HG02973 (cell line): Measurements from ENCODE around the gene UGT1A6.

ENCODE experiments used
- ATAC-seq: cut with Tn5 transposase; IDR thresholded peaks from one replicate; pipeline ENCODE4 v1.9.1; 2021; ENCODE audit warnings: moderate library complexity; ENCODE audit not compliant: unreplicated experiment

The UGT1A6 gene

DNA sequence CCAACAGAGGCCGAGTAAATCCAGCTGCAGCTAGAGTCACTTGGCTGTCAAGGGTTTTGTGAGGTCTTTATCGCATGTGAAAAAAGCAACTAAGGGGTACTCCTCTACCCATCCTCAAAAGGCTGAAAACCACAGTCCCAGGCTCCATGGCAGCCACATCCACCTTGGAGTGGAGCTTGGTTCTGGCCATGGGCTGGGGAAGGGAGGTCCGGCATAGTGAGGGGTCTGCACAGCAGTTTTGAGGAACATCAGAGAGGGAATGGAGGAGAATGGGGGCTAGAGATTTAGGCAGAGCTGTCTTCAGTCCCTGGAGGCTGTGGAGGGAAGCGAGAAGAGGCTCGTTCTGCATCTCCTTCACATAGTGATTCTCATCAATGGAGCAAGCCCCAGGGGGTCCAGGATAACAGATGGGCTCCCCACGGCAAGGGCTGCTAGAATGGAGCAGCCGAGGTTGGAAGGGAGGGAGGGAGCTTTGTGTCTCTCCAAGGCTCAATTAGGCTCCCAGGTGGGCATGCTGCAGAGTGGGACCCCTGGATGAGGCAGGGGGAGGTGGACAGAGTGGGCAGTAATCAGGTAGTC lies 106.5 kb downstream of the UGT1A6 start:
- no peak for ATAC-seq

DNA sequence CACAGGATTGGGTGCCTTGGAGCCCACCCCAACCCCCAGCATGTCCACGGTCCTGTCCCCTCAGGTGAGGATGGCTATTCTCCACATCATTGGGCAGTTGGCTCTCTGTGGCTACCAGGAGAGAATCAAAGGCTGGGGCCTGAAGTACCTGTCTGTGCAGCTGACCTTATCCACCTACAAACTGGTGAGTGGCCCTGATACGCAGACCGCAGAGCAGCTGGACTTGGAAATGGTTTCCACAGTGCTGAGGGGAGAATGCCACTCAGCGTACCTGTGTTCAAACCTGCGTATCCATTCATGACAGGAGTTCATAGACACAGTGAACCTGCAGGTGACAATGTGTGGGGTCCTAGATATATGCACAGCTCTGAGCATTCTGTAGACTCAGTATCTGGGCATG lies 107.0 kb downstream of the UGT1A6 start:
- ATAC-seq = no peak

DNA sequence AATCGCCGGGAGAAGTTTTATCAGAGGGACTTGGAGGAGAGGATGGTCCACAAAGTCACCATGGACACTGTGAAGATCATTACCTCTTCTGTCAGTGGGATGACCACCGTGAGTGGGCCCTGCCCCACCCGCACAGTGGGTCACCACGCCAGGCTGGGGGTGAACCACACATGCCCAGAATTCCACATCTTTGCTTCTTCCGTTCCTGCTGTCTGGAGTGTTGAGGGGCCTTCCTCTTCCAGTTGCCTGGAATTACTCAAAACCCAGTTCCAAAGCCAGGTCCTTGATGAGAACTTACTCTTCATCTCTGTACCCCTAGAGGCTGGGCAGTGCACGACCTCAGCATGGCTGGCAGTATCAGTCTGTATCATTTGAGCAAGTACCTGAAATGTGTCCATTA lies 107.5 kb downstream of the UGT1A6 start:
- ATAC-seq = no peak

DNA sequence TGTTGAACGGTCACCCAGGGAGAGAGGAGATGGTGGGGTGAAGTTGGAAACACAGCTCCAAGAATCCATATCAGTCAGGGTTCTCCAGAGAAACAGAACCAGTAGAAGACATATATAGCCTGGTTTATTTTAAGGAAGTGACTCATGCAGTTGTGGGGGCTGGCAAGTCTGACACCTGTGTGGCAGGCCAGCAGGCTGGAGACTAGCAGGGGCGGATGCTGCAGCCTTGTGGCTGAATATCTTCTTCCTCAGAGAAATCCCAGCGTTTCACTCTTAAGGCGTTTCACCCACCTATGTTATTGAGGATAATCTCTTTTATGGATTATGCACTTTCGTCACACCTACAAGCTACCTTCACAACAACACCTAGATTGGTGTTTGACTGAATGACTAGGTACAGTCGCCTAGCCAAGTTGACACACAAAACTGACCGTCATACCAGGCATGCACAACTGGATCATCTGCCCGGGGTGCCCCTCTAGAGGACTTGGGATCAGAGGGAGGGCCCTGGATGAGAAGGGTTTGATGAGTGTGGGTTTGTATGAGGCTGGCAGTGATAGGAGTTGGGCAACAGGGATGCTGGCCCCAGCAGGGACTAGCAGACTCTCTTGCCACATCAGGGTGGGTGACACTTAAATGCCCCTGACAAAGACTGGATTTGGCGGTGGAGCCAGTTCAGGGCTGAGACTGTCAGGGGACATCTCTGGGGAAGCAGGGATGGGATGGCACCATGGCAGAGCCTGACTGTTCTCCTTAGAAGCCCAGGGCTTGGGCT lies 108.9 kb downstream of the UGT1A6 start:
- ATAC-seq = no peak

DNA sequence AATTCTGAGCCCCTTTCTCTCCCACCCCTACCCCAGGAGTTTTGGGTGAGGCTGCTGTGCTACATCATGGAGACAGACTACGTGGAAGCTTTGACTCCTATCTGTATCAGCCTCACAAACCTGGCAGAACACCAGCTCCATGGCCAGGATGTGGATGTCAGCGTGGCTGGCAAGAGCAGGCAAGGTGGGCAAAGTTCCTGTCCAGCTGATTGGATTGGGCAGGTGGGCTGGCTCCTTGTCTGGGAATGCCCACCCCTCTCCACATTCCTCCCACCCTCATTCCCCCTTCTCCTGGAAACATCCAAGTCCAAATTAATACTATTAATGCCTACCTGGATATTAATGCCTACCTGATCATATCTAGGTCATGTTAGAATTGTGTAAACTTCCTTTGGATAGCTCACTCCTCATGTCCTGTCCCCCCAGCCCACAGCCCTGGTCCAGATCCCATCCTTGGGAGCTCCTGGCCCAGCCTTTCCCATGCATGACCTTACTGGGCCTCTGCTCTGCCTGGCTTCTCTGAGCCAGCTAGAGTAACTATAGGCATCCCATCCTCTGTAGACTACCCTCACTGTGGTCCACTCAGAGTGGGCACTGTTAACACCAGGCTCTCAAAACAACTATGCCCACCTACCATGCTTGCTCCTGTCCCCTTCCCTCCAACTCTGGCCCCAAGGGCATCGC lies 109.6 kb downstream of the UGT1A6 start:
- no peak for ATAC-seq

DNA sequence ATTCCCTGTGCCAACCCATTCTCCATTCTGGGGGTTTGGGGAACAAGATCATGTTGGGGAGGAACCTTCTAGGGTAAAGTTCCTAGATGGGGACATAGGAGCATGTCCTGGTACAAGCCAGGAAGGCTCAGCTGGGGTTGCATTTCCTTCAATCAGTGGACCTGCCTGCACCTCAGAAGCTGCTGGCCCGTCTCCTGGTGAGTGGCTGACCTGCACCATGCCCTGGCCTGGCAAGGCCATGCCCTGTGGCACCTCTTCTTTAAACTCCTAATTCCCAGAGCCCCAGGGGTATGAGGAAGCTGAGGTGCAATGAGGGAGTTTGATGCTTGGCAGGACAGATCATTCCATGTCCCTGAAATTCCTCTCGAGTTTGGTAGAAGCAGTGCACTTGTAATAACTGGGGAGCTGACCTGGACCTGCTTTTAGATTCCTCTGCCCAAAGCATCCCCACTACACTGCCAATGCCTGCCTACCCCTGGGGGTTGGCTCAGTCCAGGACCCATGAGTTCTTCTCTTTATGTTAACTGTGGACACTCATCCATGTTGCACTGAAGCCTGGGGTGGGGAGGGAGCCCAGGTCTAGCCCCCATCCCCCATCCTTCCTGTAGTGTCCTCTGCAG lies 110.7 kb downstream of the UGT1A6 start:
- ATAC-seq = no peak

DNA sequence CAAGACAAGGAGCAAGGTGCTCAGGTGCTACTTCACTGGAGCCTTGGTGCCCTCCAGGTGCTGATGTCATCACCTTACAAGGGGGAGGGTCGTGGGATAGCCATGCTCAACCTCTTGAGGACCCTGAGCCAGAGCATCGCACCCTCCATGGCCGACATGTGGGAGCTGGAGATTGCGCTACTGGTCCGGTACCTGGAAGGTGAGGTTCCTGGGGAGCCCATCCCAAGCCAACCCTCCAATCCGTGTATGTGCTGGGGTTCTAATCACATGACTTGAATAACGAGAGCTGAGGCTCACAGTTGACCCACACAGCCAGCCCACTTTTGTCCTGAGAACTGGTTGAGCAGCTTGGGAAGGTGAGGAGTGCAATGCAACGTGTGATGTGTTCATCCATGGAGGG lies 111.3 kb downstream of the UGT1A6 start:
- no peak for ATAC-seq

DNA sequence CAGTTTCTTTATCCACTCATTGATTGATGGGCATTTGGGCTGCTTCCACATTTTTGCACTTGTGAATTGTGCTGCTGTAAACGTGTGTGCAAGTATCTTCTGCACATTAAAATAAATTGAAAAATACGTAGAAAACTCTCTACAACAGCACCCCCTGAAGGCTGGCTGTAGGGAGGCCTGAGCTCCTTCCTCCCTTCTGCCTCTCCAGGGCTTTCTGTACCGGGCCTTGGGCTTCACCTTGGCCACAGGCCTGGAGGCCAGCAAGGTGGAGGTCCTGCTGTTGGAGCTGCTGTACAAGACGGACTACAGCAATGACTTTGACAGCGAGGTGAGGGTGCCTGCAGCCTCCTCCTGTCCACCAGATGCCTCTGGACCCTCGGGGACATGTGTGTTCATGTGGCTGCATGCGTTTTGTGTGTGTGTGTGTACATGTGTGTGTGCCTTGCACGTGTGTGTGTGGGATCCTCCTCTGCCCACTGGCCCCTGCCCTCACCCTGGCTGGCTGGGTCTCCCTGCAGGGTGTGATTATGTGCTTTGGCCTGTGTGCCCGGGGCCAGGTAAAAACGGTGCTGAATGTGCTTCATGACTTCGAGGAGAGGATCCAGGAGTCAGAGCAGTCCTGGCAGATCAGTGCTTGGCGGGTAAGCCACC lies 114.7 kb downstream of the UGT1A6 start:
- ATAC-seq = no peak

DNA sequence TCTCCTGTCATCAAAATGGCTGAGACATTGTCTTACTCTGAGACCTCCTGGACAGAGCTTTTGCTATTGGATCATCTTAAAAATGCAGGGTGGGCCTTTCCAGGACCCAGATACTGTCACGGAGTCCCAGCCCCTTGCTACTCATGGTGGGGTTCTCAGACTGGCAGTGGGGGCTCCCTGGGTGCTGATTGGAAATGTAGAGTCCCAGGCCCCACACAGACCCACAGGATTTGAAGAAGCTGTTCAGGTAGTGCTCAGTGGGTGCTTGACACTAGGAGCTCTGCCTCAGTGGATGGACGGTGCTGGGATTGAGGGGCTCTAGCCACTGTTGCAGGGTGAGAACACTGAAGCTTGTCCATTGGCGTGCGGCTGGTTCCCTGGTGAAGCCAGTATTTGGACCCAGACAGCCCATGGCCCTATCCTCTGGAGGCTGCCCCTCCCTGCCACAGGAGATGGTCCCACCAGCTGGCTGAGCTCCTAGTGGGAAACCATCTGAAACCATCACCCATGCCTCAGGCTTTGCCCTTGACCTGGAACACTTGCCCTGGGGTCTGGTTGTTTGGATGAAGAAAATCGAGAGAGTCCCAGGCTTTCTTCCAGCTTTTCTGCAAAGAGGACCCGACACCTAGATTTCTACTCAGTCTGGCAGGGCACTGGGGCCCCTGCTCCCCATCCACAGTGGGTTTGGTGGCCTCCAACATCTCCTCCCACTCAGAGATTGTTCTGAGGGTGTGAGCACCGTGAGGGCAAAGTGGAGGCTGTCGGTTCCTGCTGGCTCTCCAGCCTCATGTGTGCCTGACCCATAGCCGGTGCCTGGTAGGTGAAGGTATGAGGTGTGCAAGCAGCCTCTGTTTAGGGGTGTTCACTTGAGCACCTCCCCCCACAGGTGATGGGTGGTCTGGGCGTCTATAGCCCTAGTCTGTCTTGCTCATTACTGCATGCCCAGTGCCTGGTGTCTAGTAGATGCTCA lies 115.6 kb downstream of the UGT1A6 start:
- no peak for ATAC-seq

DNA sequence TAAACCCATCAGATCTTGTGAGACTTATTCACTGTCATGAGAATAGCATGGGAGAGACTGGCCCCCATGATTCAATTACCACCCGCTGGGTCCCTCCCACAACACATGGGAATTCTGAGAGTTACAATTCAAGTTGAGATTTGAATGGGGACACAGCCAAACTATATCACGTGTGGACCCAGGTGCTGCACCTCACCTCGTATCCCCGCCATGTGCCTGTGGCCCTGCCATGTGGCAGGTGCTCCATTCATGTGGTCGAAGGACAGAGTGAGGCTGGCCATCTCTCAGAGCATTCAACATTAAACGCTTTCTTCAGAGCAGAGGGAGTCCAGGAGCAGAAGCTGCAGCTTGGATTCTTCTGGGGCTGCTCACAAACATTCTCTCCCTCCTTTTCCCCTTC lies 117.7 kb downstream of the UGT1A6 start:
- ATAC-seq = no peak

DNA sequence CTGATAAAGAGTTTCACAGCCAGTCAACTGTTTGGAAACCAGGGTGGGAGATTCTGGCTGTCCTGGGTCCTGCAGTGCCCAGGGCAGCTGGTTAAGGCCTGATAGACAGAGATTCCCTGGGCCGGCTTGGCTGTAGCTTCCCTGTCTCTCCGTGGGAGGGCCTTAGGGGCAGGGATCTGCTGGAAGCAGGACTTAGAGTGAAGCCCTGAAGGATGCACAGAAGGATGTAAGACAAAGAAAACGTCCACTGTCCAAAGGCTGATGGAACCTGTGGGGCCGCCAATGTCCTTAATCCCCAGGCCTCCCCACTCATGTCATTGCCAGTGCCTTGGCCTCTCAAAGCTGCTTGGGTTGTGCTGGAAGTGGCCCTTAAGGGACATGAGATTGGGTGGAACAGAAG lies 118.4 kb downstream of the UGT1A6 start:
- ATAC-seq = no peak

DNA sequence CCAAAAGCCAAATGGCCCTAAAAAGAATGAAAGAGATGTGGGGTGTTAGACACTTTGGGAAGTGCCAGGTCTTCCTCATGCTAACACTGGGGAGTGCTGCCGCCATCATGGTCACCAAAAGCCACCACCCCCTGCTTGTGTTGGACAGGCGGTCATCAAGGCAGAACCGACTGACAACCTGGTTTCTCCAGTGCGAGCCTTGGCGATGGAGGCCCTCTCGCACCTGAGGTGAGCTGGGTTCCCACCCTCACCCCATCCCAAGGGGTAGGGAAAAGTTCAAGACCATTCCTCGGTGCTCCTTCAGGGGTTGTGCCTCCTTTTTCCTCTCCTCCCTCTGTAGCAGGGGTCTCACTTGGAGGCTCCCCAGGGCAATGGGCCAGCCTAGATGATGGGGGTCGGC lies 119.0 kb downstream of the UGT1A6 start:
- no peak for ATAC-seq

DNA sequence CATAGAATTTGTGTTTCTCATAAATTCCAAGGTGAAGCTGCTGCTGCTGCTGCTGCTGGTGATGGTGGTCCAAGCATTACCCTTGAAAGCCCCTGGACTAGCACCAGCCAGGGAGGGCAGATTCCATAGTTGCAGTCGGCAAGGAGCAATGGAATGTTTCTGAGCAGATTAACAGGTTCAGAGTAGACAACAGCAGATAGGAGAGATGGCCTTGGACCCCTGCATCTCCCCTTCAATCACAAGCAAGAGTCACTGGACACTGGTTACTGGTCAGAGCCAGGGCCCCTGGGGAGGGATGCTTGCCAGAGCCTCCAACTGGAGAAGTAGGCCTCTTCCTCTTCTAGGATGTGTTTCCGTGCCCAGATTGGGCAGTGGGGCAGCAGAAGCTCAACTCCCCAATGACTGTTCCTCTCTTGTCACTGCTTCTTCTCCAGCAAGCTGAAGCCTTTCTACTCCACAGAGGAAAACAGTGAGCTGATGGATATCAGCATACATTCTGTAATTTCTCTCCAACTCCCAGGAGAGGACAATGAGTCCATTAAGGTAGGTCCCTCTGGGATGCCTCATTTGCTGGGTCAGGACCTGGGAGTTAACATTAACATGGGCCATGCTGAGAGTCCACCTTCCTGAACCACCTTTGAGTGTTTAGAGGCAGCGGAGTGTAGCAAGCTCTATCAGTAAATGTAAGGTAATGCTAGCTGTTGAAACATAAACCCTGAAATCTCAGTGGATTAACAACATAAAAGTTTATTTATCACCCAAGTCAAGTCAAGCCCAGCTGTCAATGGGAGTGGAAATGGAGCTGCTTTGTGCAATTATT lies 120.8 kb downstream of the UGT1A6 start:
- ATAC-seq = no peak

DNA sequence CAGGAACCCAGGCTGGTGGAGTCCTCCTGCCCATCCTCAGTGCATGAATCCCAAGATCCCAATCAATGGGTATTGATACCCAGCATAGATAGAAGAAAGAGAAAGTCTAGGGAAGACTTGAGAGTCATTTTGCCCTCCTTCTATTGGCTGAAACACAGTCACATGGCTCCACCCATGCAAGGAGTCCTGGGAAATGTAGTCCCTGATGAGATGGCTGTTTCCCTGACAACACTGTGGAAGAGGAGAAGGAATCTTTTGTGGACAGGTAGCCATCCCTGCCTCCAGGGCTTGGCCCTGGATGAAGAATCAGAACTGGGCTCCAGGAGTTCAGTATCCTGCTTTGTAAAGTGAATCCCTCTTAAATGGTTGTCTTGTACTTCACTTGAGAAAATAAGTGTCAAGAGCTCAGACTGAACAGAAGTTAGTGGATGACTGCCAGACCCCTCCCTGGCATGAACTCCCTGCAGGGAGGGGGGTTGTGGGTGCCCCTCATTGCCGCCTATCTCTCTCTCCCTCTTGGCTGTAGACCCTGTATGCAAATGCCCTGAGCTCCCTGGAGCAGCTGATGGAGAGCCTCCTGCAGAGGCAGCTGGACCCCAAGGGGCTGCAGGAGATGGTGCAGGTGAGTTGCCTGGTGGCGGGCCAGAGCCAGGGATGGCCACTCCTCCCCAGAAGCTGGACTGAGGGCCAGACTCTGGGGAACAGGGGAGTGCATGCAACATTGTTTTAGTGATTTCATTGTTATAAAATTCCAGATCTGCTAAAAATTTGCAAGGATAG lies 121.6 kb downstream of the UGT1A6 start:
- no peak for ATAC-seq

DNA sequence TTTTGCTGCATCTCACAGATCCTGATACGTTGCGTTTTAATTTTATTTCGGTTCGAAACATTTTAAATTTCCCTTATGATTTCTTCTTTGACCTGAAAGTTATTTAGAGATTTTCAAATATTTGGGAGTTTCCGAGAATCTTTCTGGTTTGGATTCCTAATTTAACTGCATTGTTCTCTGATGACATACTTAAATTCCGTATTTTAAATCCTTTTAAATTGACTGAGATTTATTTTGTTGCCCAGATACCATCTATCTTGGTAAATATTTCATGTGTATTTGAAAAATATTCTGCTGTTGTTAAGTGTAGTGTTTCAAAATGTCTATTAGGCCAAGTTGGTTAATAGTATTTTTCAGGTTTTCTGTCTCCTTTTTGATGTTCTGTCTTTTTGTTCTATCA lies 123.2 kb downstream of the UGT1A6 start:
- ATAC-seq = no peak

DNA sequence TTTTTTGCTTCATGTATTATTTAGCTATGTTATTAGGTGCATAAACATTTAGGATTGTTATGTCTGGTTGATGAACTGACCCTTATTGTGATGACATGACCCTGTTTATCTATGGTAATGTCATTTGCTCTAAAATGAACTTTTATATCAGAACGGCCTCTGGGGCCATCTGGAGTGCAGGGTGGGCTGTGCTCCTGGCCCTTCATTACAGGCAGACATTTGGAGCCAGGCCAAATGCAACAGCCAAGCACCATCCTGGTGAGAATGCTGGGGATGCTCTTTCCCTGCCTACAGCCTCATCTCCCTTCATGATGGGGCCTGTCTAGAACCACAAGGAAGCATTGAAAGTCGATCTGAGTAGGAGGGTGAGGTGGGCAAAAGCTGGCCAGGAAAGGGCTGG lies 123.6 kb downstream of the UGT1A6 start:
- ATAC-seq = no peak

DNA sequence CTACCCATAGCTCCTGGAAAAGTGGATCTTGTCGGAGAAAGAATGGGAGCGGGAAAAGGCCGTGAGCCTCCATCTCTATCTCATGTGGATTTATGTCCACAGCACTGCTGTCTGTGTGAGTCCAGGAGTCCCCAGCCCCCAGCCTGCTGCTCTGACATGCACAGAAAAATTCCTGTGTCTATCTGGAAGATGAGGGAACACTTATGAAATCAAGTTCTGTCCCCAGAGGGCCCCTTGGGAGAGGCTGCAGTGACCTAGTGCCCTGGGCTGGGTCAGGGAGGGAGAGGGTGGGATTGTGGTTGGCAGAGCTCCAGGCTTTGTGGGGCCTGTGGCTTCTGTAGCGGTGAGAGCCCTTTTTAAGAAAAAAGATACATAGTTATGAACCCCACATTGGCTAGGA lies 124.1 kb downstream of the UGT1A6 start:
- ATAC-seq = no peak

DNA sequence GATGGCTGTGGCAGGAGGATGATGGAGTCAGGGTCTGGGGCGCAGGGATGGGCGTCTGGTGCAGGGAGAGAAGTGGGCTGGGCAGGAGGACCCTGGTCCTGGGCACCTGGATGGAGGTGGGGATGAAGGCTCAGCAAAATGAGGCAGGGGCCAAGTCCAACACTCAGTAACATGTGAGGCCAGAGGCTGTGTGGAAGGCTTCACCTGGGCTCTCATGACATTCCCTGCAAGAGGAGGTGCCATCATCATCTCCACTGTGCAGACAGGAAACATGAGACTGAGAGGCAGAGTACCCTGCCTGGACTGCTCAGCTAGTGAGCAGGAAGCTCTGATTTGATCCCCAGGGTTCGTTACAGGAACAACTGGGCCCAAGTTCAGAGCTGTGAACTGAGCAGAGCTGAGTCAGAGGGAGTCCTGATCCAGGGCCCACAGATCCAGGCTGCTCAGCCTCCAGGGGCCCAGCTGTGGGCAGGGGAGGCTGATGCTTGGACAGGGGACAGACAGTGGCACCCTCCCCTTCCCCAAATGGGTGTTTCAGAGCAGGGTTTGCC lies 124.7 kb downstream of the UGT1A6 start:
- ATAC-seq = no peak
